Islet precursor cell (in vitro differentiated cells): ENCODE data around the gene TTLL11.

Source experiments
- DNase-seq: peaks from one replicate; pipeline ENCODE4 v3.0.0-alpha.2; 2018

The TTLL11 gene

DNA sequence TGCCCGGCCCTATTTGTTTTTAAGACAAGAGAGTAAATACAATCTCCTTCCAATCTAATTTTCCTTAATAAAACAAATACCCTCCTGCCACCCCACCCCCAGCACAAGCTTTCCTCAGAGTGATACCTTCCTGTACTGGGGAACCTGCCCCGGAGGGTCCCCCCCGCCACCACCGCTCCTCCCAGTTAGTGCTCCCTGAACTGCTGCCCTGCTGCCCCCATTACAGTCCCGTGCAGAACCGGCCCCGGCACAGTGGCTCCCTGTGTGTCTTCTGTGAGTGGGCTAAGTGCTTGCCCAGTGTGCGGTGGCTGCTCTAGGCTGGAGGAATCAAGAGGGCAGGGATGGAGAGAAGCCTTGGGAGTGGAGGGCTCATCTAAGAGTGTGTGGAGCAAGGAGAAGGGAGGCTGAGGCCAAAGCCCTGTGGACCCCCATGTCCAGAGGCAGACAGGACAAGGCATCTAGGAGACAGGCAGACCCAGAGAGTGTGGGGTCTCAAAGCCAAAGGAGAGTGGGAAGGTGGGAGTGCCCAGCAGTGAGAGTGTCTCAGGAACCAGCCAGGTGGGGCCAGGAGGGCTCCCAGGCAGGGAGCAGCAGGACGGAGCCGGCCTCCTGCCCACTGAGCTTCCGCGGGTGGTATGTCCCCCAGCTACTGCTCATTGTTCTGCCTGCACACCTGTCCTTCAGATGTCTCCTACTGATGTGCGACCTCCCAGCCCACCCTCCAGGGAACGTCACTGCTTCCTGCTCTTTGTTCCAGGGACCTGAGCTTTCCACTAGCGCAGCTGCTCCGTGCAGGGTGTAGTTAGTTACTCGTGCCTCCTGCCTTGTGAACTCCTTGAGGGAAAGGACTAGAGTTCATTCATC lies 312.7 kb downstream of the TTLL11 start:
- peak; percentile 38 for DNase-seq

DNA sequence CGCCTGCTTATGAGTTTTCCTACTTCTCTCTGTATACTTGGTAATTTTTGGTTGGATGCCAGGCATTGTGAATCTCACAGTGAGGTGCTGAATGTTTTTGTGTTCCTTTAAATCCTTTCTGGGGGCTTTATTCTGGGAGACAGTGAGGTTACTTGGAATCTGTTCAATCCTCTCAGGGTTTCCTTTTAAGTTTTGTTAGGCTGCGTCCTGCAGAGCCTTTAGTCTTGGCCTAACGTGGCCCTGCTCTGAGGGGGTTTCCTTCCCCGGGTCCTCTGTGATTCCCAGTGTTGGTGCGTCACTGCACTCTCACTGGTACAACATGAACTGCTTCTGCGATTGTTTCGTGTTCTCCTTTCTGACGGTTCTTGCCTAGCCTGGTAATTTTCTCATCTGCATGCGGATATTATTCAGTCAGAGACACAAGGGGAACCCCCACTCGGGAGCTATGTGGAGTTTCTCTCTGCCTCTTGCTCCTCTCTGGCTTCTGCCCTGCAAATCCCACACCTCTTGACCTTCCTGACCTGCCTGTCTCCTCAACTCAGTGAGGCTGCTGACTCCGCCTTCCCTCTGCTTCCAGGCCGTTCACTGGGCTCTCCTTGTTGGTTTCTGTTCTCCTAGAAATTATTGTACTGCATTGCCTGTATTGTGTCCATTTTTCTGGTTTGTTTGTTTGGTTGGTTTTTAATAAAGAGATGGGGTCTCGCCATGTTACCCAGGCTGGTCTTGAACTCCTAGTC lies 313.6 kb downstream of the TTLL11 start:
- no peak for DNase-seq

DNA sequence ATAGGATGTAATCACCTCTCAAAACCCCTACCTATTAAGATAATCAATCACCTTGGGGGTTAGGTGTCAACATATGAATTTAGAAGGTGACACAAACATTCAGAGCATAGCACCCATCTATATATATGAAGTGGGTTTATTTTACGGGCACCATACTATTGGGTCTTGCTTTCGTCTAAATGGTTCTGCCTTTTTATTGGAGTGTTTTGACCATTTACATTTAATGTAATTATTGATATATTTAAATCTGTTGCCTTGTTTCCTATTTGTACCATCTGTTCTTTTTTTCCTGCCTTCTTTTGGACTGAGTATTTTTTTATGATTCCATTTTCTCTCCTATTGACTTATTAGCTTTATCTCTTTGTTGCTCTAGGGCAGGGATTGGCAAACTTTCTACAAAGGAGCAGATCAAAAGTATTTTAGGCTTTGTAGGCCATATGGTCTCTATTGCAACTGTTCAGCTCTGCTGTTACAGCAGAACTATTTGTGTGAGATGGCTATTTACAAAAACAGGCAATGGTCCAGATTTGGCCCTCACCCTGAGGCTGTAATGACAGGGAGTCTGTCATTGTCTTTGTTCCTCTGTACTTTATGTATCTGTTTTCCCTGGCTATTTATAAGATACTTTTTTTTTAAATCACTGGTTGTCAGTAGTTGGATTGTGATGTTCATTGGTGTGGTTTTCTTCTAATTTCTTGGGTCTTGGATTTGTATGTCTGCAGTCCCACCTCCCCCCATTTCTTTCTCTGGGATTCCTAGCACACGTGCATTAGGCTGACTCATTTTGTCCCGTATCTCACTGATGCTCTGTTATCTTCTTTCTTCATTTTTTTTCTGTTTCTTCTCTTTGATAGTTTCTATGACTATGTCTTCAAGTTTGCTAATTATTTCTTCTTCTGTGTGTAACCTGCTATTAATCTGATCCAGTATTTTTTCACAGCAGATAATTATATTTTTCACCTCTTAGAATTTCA lies 314.6 kb downstream of the TTLL11 start:
- no peak for DNase-seq

DNA sequence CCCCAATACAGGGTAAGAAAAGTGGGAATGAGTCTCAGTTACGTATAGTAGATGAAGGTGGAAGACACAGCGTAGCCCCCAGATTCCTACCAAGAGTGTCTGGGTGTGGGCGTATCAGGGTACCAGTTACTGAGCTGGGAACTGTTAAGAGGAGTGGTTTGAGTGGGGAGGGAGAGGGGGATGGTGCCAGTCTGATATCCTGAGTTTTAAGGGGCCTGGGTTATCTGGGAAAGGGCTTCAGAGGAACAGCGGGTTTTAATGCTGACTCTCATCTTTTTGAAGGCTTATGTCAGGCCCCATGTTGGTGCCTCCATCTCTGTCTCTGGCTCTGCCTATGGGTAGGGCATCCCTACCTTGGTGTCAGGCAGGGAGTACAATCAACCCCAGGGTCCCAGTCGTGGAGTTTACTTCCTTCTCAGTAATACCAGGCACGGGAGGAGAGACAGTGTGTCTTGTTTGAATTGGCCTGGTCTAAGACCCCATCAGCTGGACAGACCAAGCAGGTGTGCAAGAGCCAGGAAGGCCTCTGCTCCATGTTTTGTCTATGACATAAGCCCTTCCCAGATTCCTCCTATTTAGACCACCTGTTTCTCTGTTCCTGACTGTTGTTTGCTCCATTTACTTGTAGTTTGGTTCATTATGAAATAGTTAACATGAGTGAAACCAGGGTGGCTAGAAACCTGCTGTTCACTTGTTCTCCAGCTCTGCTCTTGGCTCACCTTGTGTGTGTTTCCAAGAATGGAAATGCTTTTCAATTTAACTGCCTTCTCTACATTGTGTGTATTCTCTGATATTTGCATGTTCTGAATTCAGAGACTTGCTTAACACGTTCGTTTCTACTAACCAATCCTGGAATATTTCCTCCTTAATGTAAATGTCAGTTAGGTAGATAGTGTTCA lies 316.1 kb downstream of the TTLL11 start:
- no peak for DNase-seq

DNA sequence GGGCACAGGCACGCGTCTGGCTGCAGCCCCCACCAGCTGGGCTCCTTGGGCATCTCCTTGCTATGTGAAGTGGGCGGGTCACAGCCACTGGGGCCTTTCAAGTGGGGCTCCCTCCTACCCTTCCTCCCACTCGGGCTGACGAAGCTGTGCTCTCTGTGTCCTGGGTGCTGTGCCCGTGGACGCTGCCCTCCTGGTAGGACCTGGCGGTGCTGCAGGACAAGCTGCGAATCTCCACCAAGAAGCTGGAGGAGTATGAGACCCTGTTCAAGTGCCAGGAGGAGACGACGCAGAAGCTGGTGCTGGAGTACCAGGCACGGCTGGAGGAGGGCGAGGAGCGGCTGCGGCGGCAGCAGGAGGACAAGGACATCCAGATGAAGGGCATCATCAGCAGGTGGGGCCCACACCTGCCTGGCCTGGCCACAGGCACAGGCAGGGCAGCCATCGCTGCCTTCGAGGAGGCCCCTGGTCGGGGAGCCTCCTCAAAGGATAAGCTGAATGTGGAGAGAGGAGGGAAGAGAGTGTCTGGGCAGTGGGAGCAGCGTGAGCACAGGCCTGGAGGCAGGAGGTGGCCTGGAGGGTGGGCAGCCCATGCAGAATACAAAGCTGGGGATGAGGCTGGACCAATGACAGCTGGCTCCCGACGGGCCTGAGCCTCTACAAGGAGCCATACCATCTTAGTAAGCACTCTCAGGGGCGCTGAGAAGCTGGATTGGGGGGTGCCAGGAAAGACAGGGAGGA lies 316.9 kb downstream of the TTLL11 start:
- DNase-seq = no peak

DNA sequence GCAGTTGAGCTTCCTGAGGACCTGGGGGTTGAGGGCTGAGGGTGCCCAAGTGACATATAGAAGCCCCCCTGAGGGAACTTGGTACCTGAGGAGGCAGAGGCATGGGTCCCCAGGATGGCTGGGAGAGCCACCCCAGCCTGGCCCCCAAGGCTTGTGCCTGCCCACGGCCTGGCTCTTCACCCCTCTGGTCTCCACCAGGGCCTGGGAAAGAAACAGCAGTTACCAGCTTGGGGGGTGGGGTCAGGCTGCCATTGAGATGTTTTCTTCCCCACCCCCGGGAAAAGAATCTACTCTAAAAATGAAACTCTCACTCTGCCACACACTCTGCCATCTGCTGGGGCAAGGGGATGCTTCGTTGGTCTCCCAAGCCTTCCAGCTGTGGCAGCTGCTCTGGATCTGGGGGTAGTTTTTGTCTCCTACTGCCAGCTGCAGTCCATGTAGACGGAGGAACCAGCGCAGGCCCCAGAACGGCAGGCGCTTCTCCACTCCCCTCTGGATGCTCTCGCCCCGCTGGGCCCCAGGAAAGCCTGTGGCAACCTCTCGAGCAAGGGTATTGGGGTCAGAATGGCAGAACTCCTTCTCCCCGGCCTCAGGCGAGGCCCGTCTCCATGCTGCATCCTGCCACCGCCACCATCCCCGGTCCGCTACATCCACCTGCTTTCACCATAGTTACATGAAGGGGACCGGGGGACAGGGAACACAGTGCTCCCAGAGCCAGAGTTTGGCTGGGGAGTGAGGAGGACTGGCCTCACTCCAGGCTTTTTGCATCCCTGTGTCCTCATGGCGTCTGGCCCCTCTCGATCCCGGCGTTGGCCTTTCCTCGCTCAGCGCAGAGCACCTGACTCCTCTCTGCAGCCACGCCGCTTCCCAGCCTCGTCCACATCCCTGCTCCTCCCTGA lies 318.1 kb downstream of the TTLL11 start:
- no peak for DNase-seq

DNA sequence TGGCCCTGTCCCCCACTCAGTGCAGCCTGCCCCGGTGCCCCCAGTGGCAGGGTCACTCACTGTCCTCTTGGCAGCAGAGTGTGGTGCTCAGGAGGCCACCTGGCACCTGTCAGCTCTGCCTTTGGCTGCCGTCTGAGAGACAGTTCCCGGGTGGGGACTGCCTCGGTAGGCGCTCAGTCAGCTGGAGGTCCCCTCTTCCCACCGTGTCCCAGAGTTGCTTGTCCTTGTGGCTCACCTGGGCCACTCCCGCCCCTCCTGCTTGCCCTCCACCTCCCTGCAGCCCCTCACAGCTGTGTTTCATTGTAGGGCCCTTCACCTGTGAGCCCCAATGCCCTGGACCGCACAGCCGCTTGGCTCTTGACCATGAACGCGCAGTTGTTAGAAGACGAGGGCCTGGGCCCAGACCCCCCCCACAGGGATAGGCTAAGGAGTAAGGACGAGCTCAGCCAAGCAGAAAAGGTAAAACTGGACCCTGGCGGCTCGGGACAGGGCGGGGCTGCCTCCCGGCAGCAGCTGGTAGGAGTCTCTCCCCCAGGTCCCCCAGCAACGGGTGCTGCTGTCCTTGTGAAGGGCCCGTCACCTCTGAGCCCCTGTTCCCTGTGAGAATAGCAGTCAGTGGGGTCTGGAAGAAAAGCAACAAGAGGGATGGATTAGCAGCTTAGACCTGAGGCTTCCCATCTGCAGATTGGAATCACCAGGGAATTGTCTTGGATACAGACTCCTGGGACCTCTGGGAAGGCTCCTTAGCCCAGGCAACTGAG lies 319.0 kb downstream of the TTLL11 start:
- DNase-seq = no peak

DNA sequence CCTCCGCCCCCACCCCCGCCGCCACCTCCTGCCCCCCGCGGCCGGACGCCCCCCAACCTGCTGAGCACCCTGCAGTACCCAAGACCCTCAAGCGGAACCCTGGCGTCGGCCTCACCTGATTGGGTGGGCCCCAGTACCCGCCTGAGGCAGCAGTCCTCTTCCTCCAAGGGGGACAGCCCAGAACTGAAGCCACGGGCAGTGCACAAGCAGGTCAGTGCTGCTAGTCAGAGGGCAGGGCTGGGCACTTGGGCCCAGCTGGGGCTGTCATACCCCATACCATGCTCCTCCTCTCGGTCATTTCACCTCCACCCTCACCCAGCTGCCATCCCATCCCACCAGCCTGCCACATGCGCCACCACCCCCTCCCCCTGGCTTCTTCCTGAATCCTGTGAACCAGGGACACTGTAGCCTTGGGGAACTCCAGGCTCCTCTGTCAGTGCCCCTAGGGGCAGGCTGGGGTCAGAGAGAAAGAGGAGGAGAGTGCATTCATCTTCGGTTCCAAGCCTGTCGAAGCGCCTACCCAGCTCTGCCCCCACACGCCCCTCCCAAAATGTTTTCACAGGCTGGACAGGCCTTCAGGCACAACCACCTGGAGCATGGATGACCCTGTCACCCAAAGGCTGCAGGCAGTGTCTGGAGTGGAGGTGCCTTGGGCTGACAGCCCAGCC lies 319.7 kb downstream of the TTLL11 start:
- DNase-seq = no peak

DNA sequence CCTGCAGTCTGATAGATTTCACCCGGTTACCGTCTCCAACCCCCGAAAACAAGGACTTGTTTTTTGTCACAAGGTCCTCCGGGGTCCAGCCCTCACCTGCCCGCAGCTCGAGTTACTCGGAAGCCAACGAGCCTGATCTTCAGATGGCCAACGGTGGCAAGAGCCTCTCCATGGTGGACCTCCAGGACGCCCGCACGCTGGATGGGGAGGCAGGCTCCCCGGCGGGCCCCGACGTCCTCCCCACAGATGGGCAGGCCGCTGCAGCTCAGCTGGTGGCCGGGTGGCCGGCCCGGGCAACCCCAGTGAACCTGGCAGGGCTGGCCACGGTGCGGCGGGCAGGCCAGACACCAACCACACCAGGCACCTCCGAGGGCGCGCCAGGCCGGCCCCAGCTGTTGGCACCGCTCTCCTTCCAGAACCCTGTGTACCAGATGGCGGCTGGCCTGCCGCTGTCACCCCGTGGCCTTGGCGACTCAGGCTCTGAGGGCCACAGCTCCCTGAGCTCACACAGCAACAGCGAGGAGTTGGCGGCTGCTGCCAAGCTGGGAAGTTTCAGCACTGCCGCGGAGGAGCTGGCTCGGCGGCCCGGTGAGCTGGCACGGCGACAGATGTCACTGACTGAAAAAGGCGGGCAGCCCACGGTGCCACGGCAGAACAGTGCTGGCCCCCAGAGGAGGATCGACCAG lies 320.4 kb downstream of the TTLL11 start:
- DNase-seq = no peak
